Measurements from ENCODE around the gene PLN. TPM values are rescaled to one million over a fixed set of nuclear protein-coding genes. Genes with fewer than 3 reads are reported as not detected.

Gene PLN
- total and polyA plus RNA-seq, 5 donors from 2014 or later = 0.13 to 0.40 (median 0.27) TPM; not detected in 1

DNA sequence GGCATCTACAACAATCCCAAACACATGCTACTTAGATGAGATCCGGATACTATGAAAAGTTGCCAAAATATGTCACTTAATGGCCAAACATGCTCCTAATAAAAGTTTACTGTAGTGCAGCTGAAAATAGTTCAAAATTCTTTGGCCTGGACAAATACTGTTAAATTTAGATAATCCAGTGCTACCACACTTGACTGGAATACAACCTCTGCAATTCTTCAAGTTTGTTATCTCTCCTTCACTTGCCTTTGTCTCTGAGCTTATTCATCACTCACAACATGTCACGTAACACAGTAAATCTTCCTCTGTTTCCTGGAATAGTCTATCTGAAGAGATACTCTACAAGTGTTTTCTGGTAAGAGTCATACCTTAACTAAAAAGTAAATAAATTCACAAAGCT lies 10.5 kb upstream of the PLN start:
- H3K27ac ChIP-seq (ENCODE audit: insufficient read depth, low read length, poor library complexity, severe bottlenecking) = no peak overlapping the region
- Mint-ChIP-seq H3K4me3 (no peak overlapping the region), H3K27ac (no peak overlapping the region), H3K4me1 (peaks cover 20 to 55% (median 30%) of the 10 kb centered on the region in 4 donors), H3K36me3 (peaks cover 9% of the 10 kb centered on the region), H3K9me3 (peaks cover 0 to 2% (median 0%) of the 10 kb centered on the region in 7 donors), H3K27me3 (no peaks in the 10 kb centered on the region)
- no peaks in the 10 kb centered on the region for H3K36me3 ChIP-seq (ENCODE audit: control insufficient read depth, insufficient read depth, low read length)
- H3K4me3 ChIP-seq (ENCODE audit: low read depth, low read length) = no peak overlapping the region
- DNase-seq (no peak), ATAC-seq (ENCODE audit: low read depth in 2 of 2) (no peak)
- H3K9me3 ChIP-seq (ENCODE audit: control insufficient read depth in 2 of 2, low read length in 2 of 2) = no peaks in the 10 kb centered on the region
- H3K27me3 ChIP-seq (ENCODE audit: control insufficient read depth, insufficient read depth, low read length) = no peaks in the 10 kb centered on the region
- no peaks in the 10 kb centered on the region for H3K4me1 ChIP-seq (ENCODE audit: control insufficient read depth, insufficient read depth, low read length, poor library complexity, severe bottlenecking)

- no peak overlapping the region for H3K27ac ChIP-seq (ENCODE audit: insufficient read depth, low read length, poor library complexity, severe bottlenecking)
- DNase-seq = no peak
- no peak overlapping the region for H3K4me3 ChIP-seq (ENCODE audit: low read depth, low read length)
- no peaks in the 10 kb centered on the region for H3K27me3 Mint-ChIP-seq
- no peaks in the 10 kb centered on the region for H3K9me3 Mint-ChIP-seq
- peaks cover 33 to 60% (median 42%) of the 10 kb centered on the region in 4 donors for H3K4me1 Mint-ChIP-seq
- no peaks in the 10 kb centered on the region for H3K9me3 ChIP-seq (ENCODE audit: control insufficient read depth in 2 of 2, low read length in 2 of 2)
- no peak overlapping the region for H3K27ac Mint-ChIP-seq
- no peaks in the 10 kb centered on the region for H3K4me1 ChIP-seq (ENCODE audit: control insufficient read depth, insufficient read depth, low read length, poor library complexity, severe bottlenecking)
- no peaks in the 10 kb centered on the region for H3K36me3 ChIP-seq (ENCODE audit: control insufficient read depth, insufficient read depth, low read length)
- peaks cover 9% of the 10 kb centered on the region for H3K36me3 Mint-ChIP-seq
- H3K4me3 Mint-ChIP-seq = no peak overlapping the region
- H3K27me3 ChIP-seq (ENCODE audit: control insufficient read depth, insufficient read depth, low read length) = no peaks in the 10 kb centered on the region
- no peak for ATAC-seq (ENCODE audit: low read depth in 2 of 2)
Observed at GRCh38 chr6:118542184-118542952, 5.7 kb upstream of the PLN start.

DNA sequence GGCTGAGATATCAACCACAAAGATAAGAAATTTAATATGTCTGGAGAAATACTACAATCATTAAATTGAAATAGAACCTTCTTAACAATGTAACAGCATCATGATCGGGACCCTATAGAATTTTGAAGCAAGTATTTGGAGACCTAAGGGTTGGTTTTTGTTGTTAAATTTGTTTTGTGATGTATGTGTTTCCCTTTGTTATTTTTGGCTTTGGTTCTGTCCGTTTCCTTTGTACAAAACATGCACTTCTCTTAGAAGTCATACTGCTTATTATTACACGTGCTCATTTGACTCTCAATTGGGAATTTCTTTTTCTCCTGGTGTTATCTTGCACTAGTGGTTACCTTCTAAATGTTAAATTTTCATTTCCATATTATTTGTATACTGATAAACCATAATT lies 4.0 kb upstream of the PLN start:
- Histone ChIP-seq H3K36me3 (ENCODE audit: control insufficient read depth, insufficient read depth, low read length) (no peaks in the 10 kb centered on the region), H3K27ac (ENCODE audit: insufficient read depth, low read length, poor library complexity, severe bottlenecking) (no peak overlapping the region), H3K27me3 (ENCODE audit: control insufficient read depth, insufficient read depth, low read length) (no peaks in the 10 kb centered on the region), H3K9me3 (ENCODE audit: control insufficient read depth in 2 of 2, low read length in 2 of 2) (no peaks in the 10 kb centered on the region), H3K4me3 (ENCODE audit: low read depth, low read length) (no peak overlapping the region), H3K4me1 (ENCODE audit: control insufficient read depth, insufficient read depth, low read length, poor library complexity, severe bottlenecking) (no peaks in the 10 kb centered on the region)
- no peak overlapping the region for H3K27ac Mint-ChIP-seq
- no peak for ATAC-seq (ENCODE audit: low read depth in 2 of 2)
- no peak overlapping the region for H3K4me3 Mint-ChIP-seq
- H3K36me3 Mint-ChIP-seq = peaks cover 9% of the 10 kb centered on the region
- H3K27me3 Mint-ChIP-seq = no peaks in the 10 kb centered on the region
- peaks cover 36 to 59% (median 44%) of the 10 kb centered on the region in 4 donors for H3K4me1 Mint-ChIP-seq
- no peak for DNase-seq
- H3K9me3 Mint-ChIP-seq = no peaks in the 10 kb centered on the region

GRCh38 chr6:118546164-118546879 lies 1.8 kb upstream of the PLN start:
- no peaks in the 10 kb centered on the region for H3K4me1 ChIP-seq (ENCODE audit: control insufficient read depth, insufficient read depth, low read length, poor library complexity, severe bottlenecking)
- Mint-ChIP-seq H3K27me3 (no peaks in the 10 kb centered on the region), H3K27ac (no peak overlapping the region), H3K4me1 (peaks cover 42 to 62% (median 49%) of the 10 kb centered on the region in 4 donors), H3K4me3 (no peak overlapping the region), H3K9me3 (no peaks in the 10 kb centered on the region), H3K36me3 (peaks cover 9% of the 10 kb centered on the region)
- peak; percentile 34 to 44 for ATAC-seq (ENCODE audit: low read depth in 2 of 2)
- no peak overlapping the region for H3K27ac ChIP-seq (ENCODE audit: insufficient read depth, low read length, poor library complexity, severe bottlenecking)
- DNase-seq = peak in 1 of 3 donors; percentile 23
- no peaks in the 10 kb centered on the region for H3K9me3 ChIP-seq (ENCODE audit: control insufficient read depth in 2 of 2, low read length in 2 of 2)
- H3K27me3 ChIP-seq (ENCODE audit: control insufficient read depth, insufficient read depth, low read length) = no peaks in the 10 kb centered on the region
- no peaks in the 10 kb centered on the region for H3K36me3 ChIP-seq (ENCODE audit: control insufficient read depth, insufficient read depth, low read length)
- H3K4me3 ChIP-seq (ENCODE audit: low read depth, low read length) = no peak overlapping the region

DNA sequence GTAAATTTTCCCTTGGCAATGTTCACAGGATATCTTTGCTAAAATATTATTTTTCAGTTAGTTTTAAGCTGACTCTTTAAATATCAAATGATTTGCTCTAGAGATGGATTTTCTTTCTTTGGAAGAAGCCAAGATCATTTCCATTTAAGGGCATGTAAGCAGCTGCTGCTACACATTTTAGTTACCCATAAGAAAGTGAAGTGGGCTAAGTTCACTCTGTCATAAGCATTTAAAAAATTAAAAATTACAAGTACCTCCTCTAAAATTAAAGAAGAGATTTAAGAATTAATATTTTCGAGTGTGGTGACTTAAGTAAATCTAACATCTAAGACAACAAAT lies 1.2 kb upstream of the PLN start:
- no peak overlapping the region for H3K27ac ChIP-seq (ENCODE audit: insufficient read depth, low read length, poor library complexity, severe bottlenecking)
- H3K4me1 Mint-ChIP-seq = peaks cover 40 to 57% (median 50%) of the 10 kb centered on the region in 4 donors
- H3K4me1 ChIP-seq (ENCODE audit: control insufficient read depth, insufficient read depth, low read length, poor library complexity, severe bottlenecking) = no peaks in the 10 kb centered on the region
- H3K36me3 Mint-ChIP-seq = peaks cover 9% of the 10 kb centered on the region
- no peaks in the 10 kb centered on the region for H3K9me3 Mint-ChIP-seq
- H3K36me3 ChIP-seq (ENCODE audit: control insufficient read depth, insufficient read depth, low read length) = no peaks in the 10 kb centered on the region
- DNase-seq (no peak), ATAC-seq (ENCODE audit: low read depth in 2 of 2) (no peak)
- H3K4me3 ChIP-seq (ENCODE audit: low read depth, low read length) = no peak overlapping the region
- H3K9me3 ChIP-seq (ENCODE audit: control insufficient read depth in 2 of 2, low read length in 2 of 2) = no peaks in the 10 kb centered on the region
- no peak overlapping the region for H3K27ac Mint-ChIP-seq
- H3K27me3 Mint-ChIP-seq = no peaks in the 10 kb centered on the region
- no peaks in the 10 kb centered on the region for H3K27me3 ChIP-seq (ENCODE audit: control insufficient read depth, insufficient read depth, low read length)
- no peak overlapping the region for H3K4me3 Mint-ChIP-seq

- no peaks in the 10 kb centered on the region for H3K27me3 Mint-ChIP-seq
- peaks cover 38 to 49% (median 44%) of the 10 kb centered on the region in 4 donors for H3K4me1 Mint-ChIP-seq
- H3K9me3 ChIP-seq (ENCODE audit: control insufficient read depth in 2 of 2, low read length in 2 of 2) = no peaks in the 10 kb centered on the region
- DNase-seq = no peak
- no peak overlapping the region for H3K4me3 ChIP-seq (ENCODE audit: low read depth, low read length)
- no peak overlapping the region for H3K27ac Mint-ChIP-seq
- H3K4me1 ChIP-seq (ENCODE audit: control insufficient read depth, insufficient read depth, low read length, poor library complexity, severe bottlenecking) = no peaks in the 10 kb centered on the region
- no peak overlapping the region for H3K27ac ChIP-seq (ENCODE audit: insufficient read depth, low read length, poor library complexity, severe bottlenecking)
- no peak for ATAC-seq (ENCODE audit: low read depth in 2 of 2)
- H3K36me3 ChIP-seq (ENCODE audit: control insufficient read depth, insufficient read depth, low read length) = no peaks in the 10 kb centered on the region
- no peaks in the 10 kb centered on the region for H3K27me3 ChIP-seq (ENCODE audit: control insufficient read depth, insufficient read depth, low read length)
- no peak overlapping the region for H3K4me3 Mint-ChIP-seq
- no peaks in the 10 kb centered on the region for H3K9me3 Mint-ChIP-seq
- peaks cover 3% of the 10 kb centered on the region for H3K36me3 Mint-ChIP-seq
Observed at GRCh38 chr6:118548613-118549012, 517 bp downstream of the PLN start.

DNA sequence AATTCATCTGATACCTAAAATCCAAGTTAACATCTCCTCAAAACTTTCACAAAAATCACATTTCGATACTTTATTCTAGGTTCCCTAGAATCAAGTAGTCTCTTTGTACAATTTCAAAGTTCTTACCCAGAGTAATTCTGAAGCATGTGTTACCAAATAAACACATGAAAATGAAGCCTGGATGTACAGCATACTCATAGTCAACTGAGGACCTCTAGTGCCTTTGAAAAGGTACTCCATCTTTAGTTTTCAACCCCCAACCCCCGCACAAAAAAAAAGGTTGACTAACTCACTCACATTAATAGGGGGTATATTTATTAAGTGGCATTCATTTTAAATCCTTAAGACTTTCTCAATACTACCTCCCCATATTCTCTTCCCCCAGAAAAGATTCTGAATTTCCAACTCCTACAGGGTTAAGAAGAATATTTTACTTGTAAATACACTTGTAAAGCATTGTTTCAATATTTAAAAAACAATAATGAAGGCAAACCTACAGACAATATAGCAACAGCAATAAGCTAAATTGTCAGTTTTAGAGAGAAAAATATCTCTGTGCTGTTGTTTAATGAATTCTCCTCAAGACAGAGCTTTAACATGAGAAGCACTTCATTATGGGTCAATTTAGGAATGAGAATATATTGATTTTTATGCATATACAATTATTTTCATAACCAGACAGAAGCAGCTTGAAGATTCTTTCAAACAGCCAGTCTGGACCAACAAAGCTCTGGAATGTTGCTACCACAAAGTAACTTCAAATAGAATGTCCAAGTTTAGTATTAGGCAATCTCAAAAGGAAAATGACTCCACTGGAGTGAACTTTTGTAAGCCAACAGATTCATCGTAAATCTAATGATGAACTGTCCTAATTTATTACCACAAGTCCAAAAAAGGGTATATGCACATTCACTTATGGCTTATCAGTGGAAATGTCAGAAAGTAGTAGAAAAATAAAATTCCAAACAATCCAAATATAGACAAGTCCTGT lies 3.3 kb downstream of the PLN start:
- peaks cover 20 to 38% (median 30%) of the 10 kb centered on the region in 4 donors for H3K4me1 Mint-ChIP-seq
- no peak overlapping the region for H3K27ac ChIP-seq (ENCODE audit: insufficient read depth, low read length, poor library complexity, severe bottlenecking)
- ATAC-seq (ENCODE audit: low read depth in 2 of 2) = peak; percentile 80 to 93
- no peaks in the 10 kb centered on the region for H3K9me3 Mint-ChIP-seq
- peak overlapping the region in 2 of 3 donors; percentile 21 to 79 for H3K27ac Mint-ChIP-seq
- no peaks in the 10 kb centered on the region for H3K27me3 ChIP-seq (ENCODE audit: control insufficient read depth, insufficient read depth, low read length)
- H3K9me3 ChIP-seq (ENCODE audit: control insufficient read depth in 2 of 2, low read length in 2 of 2) = no peaks in the 10 kb centered on the region
- peak overlapping the region in 1 of 4 donors; percentile 51 for H3K4me3 Mint-ChIP-seq
- H3K4me3 ChIP-seq (ENCODE audit: low read depth, low read length) = no peak overlapping the region
- H3K36me3 Mint-ChIP-seq = peaks cover 10% of the 10 kb centered on the region
- H3K4me1 ChIP-seq (ENCODE audit: control insufficient read depth, insufficient read depth, low read length, poor library complexity, severe bottlenecking) = no peaks in the 10 kb centered on the region
- no peaks in the 10 kb centered on the region for H3K36me3 ChIP-seq (ENCODE audit: control insufficient read depth, insufficient read depth, low read length)
- DNase-seq = peak in 2 of 3 donors; percentile 55 to 62
- no peaks in the 10 kb centered on the region for H3K27me3 Mint-ChIP-seq

Data from CD4-positive, CD25-positive, alpha-beta regulatory T cell (primary cell).